ENCODE results near the gene BLOC1S3. TPM values are rescaled to one million over a fixed set of nuclear protein-coding genes. Genes with fewer than 3 reads are reported as not detected.

The BLOC1S3 gene
- total and polyA plus RNA-seq, 2 of the 13 experiments (the other 11 are each of a cell fraction or from before 2014, with no cell fraction given), result 4.3 to 4.8 TPM

- TF ChIP-seq ZZZ3 (CRISPR knock-in tag; IDR thresholded peaks at IDR 0.05; ENCODE audit: borderline replicate concordance) (no peak), ZBTB1 (CRISPR knock-in tag; IDR thresholded peaks at IDR 0.05; ENCODE audit: borderline replicate concordance) (no peak), SMARCC2 (IDR thresholded peaks at IDR 0.05) (no peak), PCBP1 (IDR thresholded peaks at IDR 0.05; ENCODE audit: borderline replicate concordance, low read depth, low read length) (no peak), ZFP36 (IDR thresholded peaks at IDR 0.05; ENCODE audit: borderline replicate concordance, low read depth, low read length, partially characterized antibody) (no peak), GLMP (CRISPR knock-in tag; IDR thresholded peaks at IDR 0.05; ENCODE audit: borderline replicate concordance) (no peak), ZNF574 (CRISPR knock-in tag; IDR thresholded peaks at IDR 0.05) (no peak), SIX4 (CRISPR knock-in tag; IDR thresholded peaks at IDR 0.05) (no peak), NFYB (CRISPR knock-in tag; IDR thresholded peaks at IDR 0.05) (no peak), XRCC5 (optimal IDR thresholded peaks at IDR 0.05; ENCODE audit: low read length) (no peak), TEAD3 (CRISPR knock-in tag; optimal IDR thresholded peaks at IDR 0.05; ENCODE audit: borderline replicate concordance) (peak; percentile 74), NR1H2 (CRISPR knock-in tag; IDR thresholded peaks at IDR 0.05; ENCODE audit: borderline replicate concordance, low read depth) (no peak), ERF (CRISPR knock-in tag; IDR thresholded peaks at IDR 0.05) (peak; percentile 56; the same call in 1 of the 2 replicates), SMAD9 (CRISPR knock-in tag; IDR thresholded peaks at IDR 0.05) (no peak), SMC3 (IDR thresholded peaks at IDR 0.05; ENCODE audit: low read length) (no peak), MZF1 (CRISPR knock-in tag; IDR thresholded peaks at IDR 0.05; ENCODE audit: borderline replicate concordance) (no peak), SOX13 (IDR thresholded peaks at IDR 0.05) (no peak), SOX13 (CRISPR knock-in tag; conservative IDR thresholded peaks at IDR 0.05 in 1 of 2, IDR thresholded peaks at IDR 0.05 in 1 of 2) (peak in 1 of 2 experiments; percentile 4; a peak in 1 of 4 replicates)
- TF ChIP-seq, protein P1, sequence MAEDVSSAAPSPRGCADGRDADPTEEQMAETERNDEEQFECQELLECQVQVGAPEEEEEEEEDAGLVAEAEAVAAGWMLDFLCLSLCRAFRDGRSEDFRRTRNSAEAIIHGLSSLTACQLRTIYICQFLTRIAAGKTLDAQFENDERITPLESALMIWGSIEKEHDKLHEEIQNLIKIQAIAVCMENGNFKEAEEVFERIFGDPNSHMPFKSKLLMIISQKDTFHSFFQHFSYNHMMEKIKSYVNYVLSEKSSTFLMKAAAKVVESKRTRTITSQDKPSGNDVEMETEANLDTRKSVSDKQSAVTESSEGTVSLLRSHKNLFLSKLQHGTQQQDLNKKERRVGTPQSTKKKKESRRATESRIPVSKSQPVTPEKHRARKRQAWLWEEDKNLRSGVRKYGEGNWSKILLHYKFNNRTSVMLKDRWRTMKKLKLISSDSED (CRISPR knock-in tag; IDR thresholded peaks at IDR 0.05), result no peak
- TF ChIP-seq, protein P2, sequence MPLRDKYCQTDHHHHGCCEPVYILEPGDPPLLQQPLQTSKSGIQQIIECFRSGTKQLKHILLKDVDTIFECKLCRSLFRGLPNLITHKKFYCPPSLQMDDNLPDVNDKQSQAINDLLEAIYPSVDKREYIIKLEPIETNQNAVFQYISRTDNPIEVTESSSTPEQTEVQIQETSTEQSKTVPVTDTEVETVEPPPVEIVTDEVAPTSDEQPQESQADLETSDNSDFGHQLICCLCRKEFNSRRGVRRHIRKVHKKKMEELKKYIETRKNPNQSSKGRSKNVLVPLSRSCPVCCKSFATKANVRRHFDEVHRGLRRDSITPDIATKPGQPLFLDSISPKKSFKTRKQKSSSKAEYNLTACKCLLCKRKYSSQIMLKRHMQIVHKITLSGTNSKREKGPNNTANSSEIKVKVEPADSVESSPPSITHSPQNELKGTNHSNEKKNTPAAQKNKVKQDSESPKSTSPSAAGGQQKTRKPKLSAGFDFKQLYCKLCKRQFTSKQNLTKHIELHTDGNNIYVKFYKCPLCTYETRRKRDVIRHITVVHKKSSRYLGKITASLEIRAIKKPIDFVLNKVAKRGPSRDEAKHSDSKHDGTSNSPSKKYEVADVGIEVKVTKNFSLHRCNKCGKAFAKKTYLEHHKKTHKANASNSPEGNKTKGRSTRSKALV (CRISPR knock-in tag; IDR thresholded peaks at IDR 0.05), result no peak
- TF ChIP-seq, protein P3, sequence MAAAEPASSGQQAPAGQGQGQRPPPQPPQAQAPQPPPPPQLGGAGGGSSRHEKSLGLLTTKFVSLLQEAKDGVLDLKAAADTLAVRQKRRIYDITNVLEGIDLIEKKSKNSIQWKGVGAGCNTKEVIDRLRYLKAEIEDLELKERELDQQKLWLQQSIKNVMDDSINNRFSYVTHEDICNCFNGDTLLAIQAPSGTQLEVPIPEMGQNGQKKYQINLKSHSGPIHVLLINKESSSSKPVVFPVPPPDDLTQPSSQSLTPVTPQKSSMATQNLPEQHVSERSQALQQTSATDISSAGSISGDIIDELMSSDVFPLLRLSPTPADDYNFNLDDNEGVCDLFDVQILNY (CRISPR knock-in tag; conservative IDR thresholded peaks at IDR 0.05), result no peak
- TF ChIP-seq, protein P4, sequence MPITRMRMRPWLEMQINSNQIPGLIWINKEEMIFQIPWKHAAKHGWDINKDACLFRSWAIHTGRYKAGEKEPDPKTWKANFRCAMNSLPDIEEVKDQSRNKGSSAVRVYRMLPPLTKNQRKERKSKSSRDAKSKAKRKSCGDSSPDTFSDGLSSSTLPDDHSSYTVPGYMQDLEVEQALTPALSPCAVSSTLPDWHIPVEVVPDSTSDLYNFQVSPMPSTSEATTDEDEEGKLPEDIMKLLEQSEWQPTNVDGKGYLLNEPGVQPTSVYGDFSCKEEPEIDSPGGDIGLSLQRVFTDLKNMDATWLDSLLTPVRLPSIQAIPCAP (CRISPR knock-in tag; IDR thresholded peaks at IDR 0.05; ENCODE audit: low read depth), result no peak
Measured at GRCh38 chr19:45166723-45167252, 11.8 kb upstream of the BLOC1S3 start (continued).

All from HepG2 (cell line).